ENCODE measurements around the gene HOXB5.

The HOXB5 gene

DNA sequence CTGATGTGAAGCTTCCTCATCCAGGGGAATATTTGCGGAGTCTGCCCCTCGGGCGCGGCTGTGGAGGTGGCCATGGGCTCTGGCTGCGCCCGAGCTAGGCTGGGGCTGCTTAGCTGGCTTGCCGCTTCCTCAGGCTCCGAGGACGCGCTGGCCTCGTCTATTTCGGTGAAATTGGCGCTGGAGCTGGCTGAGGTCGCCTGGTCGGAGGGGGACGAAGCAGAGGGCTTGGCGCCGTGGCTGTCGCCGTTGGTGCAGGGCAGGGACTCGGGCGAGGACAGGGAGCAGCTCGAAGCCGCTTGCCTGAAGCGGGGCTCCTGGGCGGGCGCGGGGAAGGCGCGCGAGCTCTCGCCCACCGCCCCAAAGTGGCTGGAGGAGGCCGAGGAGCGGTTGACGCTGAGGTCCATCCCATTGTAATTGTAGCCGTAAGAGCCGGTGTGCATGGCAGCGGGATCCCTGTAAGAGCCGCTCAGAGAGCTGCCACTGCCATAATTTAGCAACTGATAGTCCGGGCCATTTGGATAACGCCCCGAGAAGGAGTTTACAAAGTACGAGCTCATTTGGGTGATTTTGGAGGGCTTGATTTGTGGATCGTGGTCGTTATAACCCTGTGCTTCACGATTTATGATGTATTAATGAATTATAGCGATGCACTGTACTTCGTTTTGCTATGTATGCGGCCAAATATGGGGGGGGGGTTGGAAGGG is at the start of gene HOXB5:
Gene HOXB5 (minus strand): TSS at position 654 of the 704 bp plus-strand sequence. CDS start 97 bp downstream, at position 557.
- H3K36me3 ChIP-seq (ENCODE audit: insufficient read depth, low read length), result no peaks in the 10 kb centered on the region
- H3K4me1 ChIP-seq (ENCODE audit: insufficient read depth, low read length), result peaks cover 18% of the 10 kb centered on the region
- H3K9ac ChIP-seq (ENCODE audit: low read depth, low read length), result peak within 1 kb of the TSS; percentile 23; the same call in 1 of the 2 replicates
- no peaks in the 10 kb centered on the region for H3K9me3 ChIP-seq (ENCODE audit: control insufficient read depth, insufficient read depth, low read length)

- no peaks in the 10 kb centered on the region for H3K9me3 ChIP-seq (ENCODE audit: control insufficient read depth, insufficient read depth, low read length)
- peaks cover 2% of the 10 kb centered on the region; the same call in 1 of the 2 replicates for H3K4me1 ChIP-seq (ENCODE audit: insufficient read depth, low read length)
- H3K9ac ChIP-seq (ENCODE audit: low read depth, low read length), result no peak overlapping the region
- H3K36me3 ChIP-seq (ENCODE audit: insufficient read depth, low read length), result no peaks in the 10 kb centered on the region
Observed at GRCh38 chr17:48642843-48643696, 49.5 kb upstream of the HOXB5 start.

- Histone ChIP-seq H3K36me3 (ENCODE audit: insufficient read depth, low read length) (no peaks in the 10 kb centered on the region), H3K9ac (ENCODE audit: low read depth, low read length) (no peak overlapping the region; the same call in 1 of the 2 replicates), H3K4me1 (ENCODE audit: insufficient read depth, low read length) (peaks cover 2% of the 10 kb centered on the region; the same call in 1 of the 2 replicates), H3K9me3 (ENCODE audit: control insufficient read depth, insufficient read depth, low read length) (no peaks in the 10 kb centered on the region)
Observed at GRCh38 chr17:48642059-48642842, 48.7 kb upstream of the HOXB5 start.

- Histone ChIP-seq H3K4me1 (ENCODE audit: insufficient read depth, low read length) (peaks cover 2% of the 10 kb centered on the region; the same call in 1 of the 2 replicates), H3K9ac (ENCODE audit: low read depth, low read length) (no peak overlapping the region), H3K9me3 (ENCODE audit: control insufficient read depth, insufficient read depth, low read length) (no peaks in the 10 kb centered on the region), H3K36me3 (ENCODE audit: insufficient read depth, low read length) (no peaks in the 10 kb centered on the region)
Observed at GRCh38 chr17:48641541-48642058, 48.0 kb upstream of the HOXB5 start.

- Histone ChIP-seq H3K9ac (ENCODE audit: low read depth, low read length) (no peak overlapping the region), H3K9me3 (ENCODE audit: control insufficient read depth, insufficient read depth, low read length) (no peaks in the 10 kb centered on the region), H3K36me3 (ENCODE audit: insufficient read depth, low read length) (no peaks in the 10 kb centered on the region), H3K4me1 (ENCODE audit: insufficient read depth, low read length) (0 out of 2 replicates have a peak, but pooled peaks cover 2% of the 10 kb centered on the region)
Observed at GRCh38 chr17:48640858-48641180, 47.2 kb upstream of the HOXB5 start.

DNA sequence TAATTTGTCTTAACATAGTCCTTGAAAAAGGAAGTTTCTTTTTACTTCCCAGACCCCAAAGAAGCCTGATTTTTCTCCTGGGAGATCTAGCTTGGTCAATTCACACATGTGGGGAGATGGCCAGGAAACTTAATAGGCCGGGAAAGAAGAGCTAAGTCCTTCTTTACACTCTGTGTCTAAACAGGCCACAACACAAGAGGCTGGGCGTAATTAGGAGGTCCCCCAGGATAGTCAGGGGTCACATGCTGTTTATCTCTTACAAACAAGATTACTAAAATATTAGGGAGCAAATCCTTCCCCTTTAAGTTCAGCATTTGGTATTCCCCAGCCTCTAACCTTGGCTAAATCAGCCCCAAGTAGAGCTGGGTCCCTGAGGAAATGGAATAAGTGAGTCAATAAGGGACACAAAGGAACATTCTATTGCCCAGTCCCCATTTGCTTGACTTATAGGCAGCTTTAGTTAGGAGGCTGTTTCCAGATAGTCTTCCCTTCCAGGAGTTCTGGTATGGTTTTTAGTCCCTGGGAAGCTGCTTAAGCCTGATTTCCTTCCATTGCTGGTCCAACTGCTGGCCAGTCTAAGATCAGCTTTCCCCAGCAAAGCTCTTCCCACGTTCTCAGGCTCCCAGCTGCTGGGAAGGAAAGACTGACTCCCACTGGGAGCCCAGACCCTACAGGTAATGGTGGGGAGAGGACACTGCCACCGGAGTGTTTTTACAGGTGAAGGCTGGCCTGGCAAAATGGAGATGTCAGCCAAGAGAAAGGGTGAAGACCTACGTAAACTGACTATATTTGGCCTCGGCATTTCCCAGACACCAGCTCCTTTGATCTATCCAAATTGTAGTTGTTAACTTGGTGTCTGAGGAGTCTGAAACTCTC is 46.6 kb upstream of the HOXB5 start:
- Histone ChIP-seq H3K4me1 (ENCODE audit: insufficient read depth, low read length) (no peaks in the 10 kb centered on the region), H3K36me3 (ENCODE audit: insufficient read depth, low read length) (no peaks in the 10 kb centered on the region), H3K9ac (ENCODE audit: low read depth, low read length) (no peak overlapping the region), H3K9me3 (ENCODE audit: control insufficient read depth, insufficient read depth, low read length) (no peaks in the 10 kb centered on the region)

DNA sequence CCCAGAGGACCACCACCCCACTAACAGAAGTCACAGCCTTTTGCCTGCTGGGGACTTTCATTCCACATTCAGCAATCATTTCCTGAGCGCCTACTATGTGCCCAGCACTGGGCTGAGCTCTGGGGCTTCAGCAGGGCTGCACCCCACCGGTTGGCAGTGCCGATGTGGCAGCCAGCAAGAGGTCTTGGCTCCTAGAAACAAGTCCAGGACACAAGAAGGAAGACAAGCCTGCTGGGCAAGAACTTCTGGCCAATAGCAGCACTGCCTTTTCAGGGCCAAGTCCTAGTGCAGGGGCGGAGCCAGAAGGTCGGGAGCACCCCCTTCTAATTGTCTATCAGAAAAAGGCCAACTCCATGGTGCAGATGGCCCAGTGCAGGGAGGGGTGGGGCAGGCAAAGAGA is 45.6 kb upstream of the HOXB5 start:
- Histone ChIP-seq H3K36me3 (ENCODE audit: insufficient read depth, low read length) (no peaks in the 10 kb centered on the region), H3K9ac (ENCODE audit: low read depth, low read length) (no peak overlapping the region), H3K4me1 (ENCODE audit: insufficient read depth, low read length) (no peaks in the 10 kb centered on the region), H3K9me3 (ENCODE audit: control insufficient read depth, insufficient read depth, low read length) (no peaks in the 10 kb centered on the region)

DNA sequence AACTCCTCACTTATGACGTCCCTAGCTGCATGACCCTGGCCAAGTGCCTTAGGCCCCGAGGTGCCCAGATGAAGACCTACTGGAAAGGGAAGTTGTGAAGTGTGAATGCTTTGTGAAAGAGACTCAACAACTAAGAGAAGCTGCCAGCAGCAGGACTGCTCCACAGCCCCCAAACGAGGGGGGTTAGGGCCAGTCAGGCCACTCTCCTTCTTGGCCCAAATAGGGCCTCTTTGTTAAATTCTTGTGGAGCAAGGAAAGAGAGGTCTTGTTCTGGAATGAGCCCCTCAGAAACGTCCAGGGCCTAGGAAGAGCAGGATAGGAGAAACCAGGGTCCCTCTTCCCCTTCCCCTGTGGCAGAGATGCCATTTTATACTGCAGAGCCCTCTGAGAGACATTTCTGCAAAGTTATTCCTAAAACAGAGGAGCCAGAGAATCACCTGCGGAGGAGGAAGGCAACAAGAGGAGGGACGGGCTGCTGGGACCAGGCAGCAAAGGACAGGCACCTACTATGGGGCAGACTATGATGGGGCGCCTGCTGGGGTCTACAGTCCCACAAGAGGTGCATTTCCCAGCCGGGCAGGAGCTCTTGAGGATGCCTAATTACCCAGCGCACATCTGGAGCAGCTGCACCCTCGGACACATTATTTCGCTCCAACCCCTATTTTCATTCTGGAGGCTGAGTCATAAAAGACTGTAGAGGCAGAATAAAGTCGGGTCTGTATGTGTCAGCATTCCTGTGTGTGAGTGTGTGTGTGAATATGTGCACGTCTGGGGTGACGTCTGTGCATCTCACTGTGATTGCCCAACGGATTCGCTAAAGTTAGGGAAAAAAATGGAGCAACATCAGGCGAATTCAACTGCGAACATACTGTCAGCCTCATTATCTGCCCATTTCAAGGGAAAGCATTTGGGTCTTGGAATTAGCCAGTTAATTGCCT is 44.0 kb upstream of the HOXB5 start:
- H3K36me3 ChIP-seq (ENCODE audit: insufficient read depth, low read length), result no peaks in the 10 kb centered on the region
- H3K4me1 ChIP-seq (ENCODE audit: insufficient read depth, low read length), result 0 out of 2 replicates have a peak, but pooled peaks cover under 1% of the 10 kb centered on the region
- H3K9me3 ChIP-seq (ENCODE audit: control insufficient read depth, insufficient read depth, low read length), result no peaks in the 10 kb centered on the region
- H3K9ac ChIP-seq (ENCODE audit: low read depth, low read length), result no peak overlapping the region

- H3K9me3 ChIP-seq (ENCODE audit: control insufficient read depth, insufficient read depth, low read length), result no peaks in the 10 kb centered on the region
- no peak overlapping the region for H3K9ac ChIP-seq (ENCODE audit: low read depth, low read length)
- 0 out of 2 replicates have a peak, but pooled peaks cover 6% of the 10 kb centered on the region for H3K4me1 ChIP-seq (ENCODE audit: insufficient read depth, low read length)
- H3K36me3 ChIP-seq (ENCODE audit: insufficient read depth, low read length), result no peaks in the 10 kb centered on the region
Observed at GRCh38 chr17:48636177-48637018, 42.8 kb upstream of the HOXB5 start.

- H3K9ac ChIP-seq (ENCODE audit: low read depth, low read length), result no peak overlapping the region
- 0 out of 2 replicates have a peak, but pooled peaks cover 6% of the 10 kb centered on the region for H3K4me1 ChIP-seq (ENCODE audit: insufficient read depth, low read length)
- no peaks in the 10 kb centered on the region for H3K9me3 ChIP-seq (ENCODE audit: control insufficient read depth, insufficient read depth, low read length)
- no peaks in the 10 kb centered on the region for H3K36me3 ChIP-seq (ENCODE audit: insufficient read depth, low read length)
Observed at GRCh38 chr17:48634493-48635208, 41.1 kb upstream of the HOXB5 start.

DNA sequence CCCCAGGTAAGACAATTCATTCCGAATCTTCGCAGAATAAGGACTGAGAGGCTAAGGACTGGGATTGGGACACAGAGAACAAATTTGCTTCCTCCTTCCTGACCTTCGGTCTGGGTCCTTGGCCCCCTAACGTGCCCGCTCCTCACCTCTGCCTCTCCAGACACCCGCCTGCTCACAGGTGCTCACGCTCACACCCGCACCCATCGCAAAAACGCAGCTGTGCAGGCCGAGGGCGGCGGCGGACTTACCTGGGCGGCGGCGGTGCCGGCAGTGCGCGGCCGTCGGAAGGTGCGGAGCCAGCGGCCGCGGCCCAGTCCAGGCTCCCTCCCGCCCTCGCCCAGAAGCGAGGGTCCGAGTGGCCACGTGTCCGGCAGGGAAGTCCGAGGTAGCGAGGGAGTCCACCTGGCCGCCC is 39.7 kb upstream of the HOXB5 start:
- H3K9ac ChIP-seq (ENCODE audit: low read depth, low read length), result peak overlapping the region; percentile 24; the same call in 1 of the 2 replicates
- H3K36me3 ChIP-seq (ENCODE audit: insufficient read depth, low read length), result no peaks in the 10 kb centered on the region
- no peaks in the 10 kb centered on the region for H3K9me3 ChIP-seq (ENCODE audit: control insufficient read depth, insufficient read depth, low read length)
- H3K4me1 ChIP-seq (ENCODE audit: insufficient read depth, low read length), result 0 out of 2 replicates have a peak, but pooled peaks cover 6% of the 10 kb centered on the region

Measured in ES-I3 (cell line).